HUDEP-2 (cell line): Measurements from ENCODE around the gene SFT2D3.
"Not testable (repeated sequence)": the region's sequence is repeated elsewhere in the genome, so short reads cannot be mapped to it uniquely, and the experiment has no call there.

Source experiments
- DNase-seq, 76 experiments: peaks; one replicate each; lab custom pipeline; 2025; ENCODE audit not compliant: unreplicated experiment in 76 of 76; lab: John Stamatoyannopoulos, UW

Gene SFT2D3

GRCh38 chr2:127737892-127738291 lies 36.6 kb downstream of the SFT2D3 start:
- no peak for DNase-seq

DNA sequence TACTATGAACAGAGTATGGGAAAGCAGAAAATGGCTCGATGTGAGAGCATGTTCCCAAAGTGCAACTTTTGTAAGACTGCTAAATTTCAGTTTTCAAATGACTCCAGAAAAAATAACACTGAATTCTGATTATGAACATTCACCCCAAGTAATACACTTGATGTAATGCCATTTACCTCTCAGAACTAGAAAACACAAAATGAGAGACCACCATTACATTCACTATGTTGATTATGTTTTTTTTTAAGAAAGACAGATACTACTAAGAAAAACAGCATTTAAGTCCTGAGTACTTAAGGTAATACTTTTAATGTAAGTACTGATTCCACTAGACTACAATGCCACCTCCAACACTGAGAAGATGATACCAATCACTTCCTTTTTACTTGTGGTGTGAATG lies 38.5 kb downstream of the SFT2D3 start:
- DNase-seq, result no peak

GRCh38 chr2:127740665-127741288 lies 39.5 kb downstream of the SFT2D3 start:
- DNase-seq, result no peak

GRCh38 chr2:127743477-127744026 lies 42.3 kb downstream of the SFT2D3 start:
- DNase-seq, result no peak

DNA sequence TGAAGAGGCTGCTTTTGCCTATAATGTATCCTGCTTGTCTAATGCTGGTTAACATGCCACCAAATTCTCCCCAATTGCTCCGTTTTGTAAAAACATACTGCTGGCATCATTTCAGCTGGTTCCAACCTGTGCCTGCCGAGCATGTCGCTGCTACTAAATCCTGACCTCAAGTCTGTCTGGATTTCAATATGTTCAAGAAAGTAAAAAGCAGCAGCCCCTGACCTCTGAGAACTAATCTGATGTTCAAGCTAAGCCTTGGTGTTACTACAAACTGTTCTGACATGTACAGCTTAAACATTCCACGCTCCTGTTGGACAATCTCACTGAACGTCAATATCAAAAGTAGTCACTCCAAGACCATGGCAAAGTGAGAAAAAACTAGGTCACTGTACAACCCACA lies 46.3 kb downstream of the SFT2D3 start:
- DNase-seq, result no peak

DNA sequence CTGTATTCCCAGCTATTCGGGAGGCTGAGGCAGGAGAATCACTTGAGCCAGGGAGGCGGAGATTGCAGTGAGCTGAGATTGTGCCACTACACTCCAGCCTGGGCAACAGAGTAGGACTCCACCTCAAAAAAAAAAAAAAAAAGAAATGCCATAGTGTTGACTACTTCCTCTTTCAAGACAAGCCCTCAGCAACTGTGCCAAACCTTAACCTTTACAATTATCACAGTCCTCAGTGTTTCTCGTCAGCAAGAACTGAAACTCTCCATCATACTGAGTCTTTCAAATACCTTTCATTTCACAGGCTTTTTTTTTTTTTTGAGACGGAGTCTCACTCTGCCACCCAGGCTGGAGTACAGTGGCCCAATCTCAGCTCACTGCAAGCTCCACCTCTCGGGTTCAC lies 48.2 kb downstream of the SFT2D3 start:
- not testable (repeated sequence) for DNase-seq

DNA sequence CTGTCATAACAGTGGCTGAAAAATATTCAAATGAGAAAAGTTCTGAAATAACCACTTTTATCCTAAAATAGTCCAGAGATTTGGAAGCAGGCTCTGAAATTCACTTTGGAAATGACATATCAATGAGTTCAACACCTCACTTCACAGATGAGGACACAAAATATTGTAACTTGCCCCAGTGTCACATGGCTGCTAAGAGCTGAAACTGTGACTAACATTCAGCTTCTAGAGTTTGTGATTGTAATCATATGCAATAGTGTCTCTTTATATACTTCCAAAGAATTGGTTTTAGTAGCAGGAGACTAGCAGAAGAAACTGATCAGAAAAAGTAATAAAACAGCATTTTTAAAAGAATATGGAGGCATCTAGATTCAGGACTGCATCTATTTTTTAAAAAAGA lies 52.1 kb downstream of the SFT2D3 start:
- no peak for DNase-seq

DNA sequence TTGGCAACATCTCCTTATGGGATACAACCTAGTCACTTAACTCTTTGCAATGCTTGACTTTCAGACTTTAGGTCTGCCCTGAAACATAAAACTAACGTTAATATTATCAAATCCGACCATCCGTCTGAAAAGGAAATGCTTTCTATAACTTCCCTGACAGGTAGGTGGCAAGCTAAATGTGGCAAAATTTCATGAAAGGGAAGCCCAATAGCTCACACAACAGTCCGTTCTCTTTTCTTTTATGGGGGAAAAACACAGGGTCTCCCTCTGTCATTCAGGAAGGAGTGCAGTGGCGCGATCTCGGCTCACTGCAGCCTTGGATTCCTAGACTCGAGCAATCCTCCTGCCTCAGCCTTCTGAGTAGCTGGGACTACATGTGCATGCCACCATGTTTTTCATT lies 52.9 kb downstream of the SFT2D3 start:
- no peak for DNase-seq
